Colonic mucosa (tissue), 4 donors: ENCODE results near the gene IFIT1. TPM values are rescaled to one million over a fixed set of nuclear protein-coding genes. Genes with fewer than 3 reads are reported as not detected.

Experiments
- DNase-seq: peaks from one replicate; pipeline ENCODE4 v3.0.0-alpha.2; 2020
- H3K27ac ChIP-seq: fragments of 200-600 bp; one replicate; pipeline ENCODE4 v1.8.0; 2021
- H3K27me3 ChIP-seq: fragments of 200-600 bp; one replicate; pipeline ENCODE4 v1.8.0; 2021
- H3K36me3 ChIP-seq: fragments of 200-600 bp; one replicate; pipeline ENCODE4 v1.8.0; 2021
- H3K4me1 ChIP-seq: fragments of 200-600 bp; one replicate; pipeline ENCODE4 v1.8.0; 2021; ENCODE audit warnings: mild to moderate bottlenecking
- H3K4me3 ChIP-seq: fragments of 200-600 bp; one replicate; pipeline ENCODE4 v1.8.0; 2021
- H3K9ac ChIP-seq, 2 donors: one replicate each; pipeline ENCODE4 v1.7.0; 2013; ENCODE audit warnings: control low read depth in 2 of 2, low read depth in 2 of 2, low read length in 2 of 2
- H3K9me3 ChIP-seq: fragments of 200-600 bp; one replicate; pipeline ENCODE4 v1.8.0; 2021
- intact Hi-C: fragments of 100-400 bp; cut with DNase I; formaldehyde crosslinking; loops from one replicate; pipeline ENCODE4 v1.14.1; 2022
- total RNA-seq, 2 donors: library from RNA; stranded (reverse); fragmentation: NEBNext Ultra II Directional in 1 of 2; extraction: Animal tissue kit (Norgen Biotek cat#: 25700) in 1 of 2; gene quantifications; one replicate each; pipeline ENCODE4 v1.2.1, GENCODE V29; 2021
- TF ChIP-seq, protein P1 (sequence below): fragments of 200-600 bp; IDR thresholded peaks from one replicate; pipeline ENCODE4 v1.8.0; 2022; ENCODE audit warnings: antibody characterized with exemption, mild to moderate bottlenecking
- donor health status: healthy.
- donor health status: DM: no; HTN: no; CAD: no.
- donor health status: DM: no; HTN: no; CAD: no.

Gene IFIT1
- total RNA-seq, 2 donors from 2014 or later, result 1.9 to 5.4 TPM

DNA sequence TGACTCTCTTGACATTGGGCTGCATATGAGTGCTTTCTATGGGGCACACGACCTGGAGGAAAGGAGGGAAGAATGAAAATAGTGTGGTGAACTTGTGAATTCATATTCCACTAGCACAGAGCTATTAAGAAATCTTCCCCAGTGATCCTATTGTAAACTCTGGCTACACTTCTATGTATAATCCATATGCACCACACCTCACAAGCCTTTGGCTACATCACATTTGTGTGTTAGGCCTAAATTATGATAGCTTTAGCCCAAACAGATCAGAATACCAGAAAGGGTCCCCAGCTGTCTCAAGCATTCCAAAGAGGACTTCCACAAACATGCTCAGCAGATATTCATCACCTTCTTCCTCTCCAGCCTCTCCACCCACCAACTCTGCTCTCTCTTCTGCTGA, 24.3 kb upstream of the IFIT1 start:
- peaks cover 6% of the 10 kb centered on the region for H3K4me1 ChIP-seq
- TF ChIP-seq, protein P1, sequence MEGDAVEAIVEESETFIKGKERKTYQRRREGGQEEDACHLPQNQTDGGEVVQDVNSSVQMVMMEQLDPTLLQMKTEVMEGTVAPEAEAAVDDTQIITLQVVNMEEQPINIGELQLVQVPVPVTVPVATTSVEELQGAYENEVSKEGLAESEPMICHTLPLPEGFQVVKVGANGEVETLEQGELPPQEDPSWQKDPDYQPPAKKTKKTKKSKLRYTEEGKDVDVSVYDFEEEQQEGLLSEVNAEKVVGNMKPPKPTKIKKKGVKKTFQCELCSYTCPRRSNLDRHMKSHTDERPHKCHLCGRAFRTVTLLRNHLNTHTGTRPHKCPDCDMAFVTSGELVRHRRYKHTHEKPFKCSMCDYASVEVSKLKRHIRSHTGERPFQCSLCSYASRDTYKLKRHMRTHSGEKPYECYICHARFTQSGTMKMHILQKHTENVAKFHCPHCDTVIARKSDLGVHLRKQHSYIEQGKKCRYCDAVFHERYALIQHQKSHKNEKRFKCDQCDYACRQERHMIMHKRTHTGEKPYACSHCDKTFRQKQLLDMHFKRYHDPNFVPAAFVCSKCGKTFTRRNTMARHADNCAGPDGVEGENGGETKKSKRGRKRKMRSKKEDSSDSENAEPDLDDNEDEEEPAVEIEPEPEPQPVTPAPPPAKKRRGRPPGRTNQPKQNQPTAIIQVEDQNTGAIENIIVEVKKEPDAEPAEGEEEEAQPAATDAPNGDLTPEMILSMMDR, result no peak
- H3K9me3 ChIP-seq, result no peaks in the 10 kb centered on the region
- no peak overlapping the region for H3K4me3 ChIP-seq
- no peak overlapping the region for H3K27ac ChIP-seq
- H3K27me3 ChIP-seq, result no peaks in the 10 kb centered on the region
- no peak for DNase-seq
- H3K36me3 ChIP-seq, result no peaks in the 10 kb centered on the region
- intact Hi-C loops, result no loop called here
- H3K9ac ChIP-seq, result no peak overlapping the region

DNA sequence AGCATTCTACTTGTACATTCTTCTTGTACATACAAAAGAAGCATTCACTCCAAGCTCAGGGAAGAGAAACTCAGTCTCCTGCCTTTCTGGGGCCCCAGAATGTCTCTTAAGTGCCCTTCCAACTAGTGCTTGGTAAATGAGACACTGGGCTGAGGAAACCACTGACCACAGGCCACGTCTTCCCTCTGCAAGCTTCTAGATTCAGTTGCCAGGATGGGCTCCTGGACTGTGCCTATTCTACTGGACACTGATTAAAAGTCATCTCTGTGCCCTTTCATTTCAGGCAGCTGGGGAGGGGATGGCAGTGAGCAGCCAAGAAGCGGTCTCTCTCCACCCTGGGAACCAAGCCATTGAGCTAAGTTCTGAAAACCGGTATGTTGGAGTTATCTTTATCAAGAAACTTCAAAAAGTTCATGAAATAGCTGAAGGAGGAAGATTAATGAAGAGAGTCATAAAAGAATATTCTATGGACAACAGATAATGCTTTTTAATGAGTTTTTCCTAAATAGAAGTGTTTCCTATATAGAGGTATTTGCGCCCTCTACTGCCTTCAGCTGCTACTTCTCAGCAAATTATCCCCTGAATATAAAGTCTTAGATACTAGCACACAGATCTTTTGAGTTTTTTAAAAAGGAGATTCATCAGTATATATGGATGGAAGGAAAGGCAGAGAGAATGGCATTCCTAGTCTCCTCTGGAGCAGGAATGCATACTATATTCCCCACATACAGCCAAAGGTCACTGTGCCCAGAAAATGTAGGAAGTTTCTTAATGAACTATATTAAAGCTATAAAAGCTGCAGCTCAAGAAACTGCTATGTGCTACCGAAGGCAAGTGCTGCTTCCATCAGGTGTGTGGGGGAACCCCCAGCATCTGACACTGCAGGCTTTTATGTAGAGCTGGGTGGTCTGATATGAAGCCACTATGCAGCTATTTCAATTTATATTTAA, 23.0 kb upstream of the IFIT1 start:
- no peak overlapping the region for H3K4me3 ChIP-seq
- H3K4me1 ChIP-seq, result peaks cover 8% of the 10 kb centered on the region
- no peaks in the 10 kb centered on the region for H3K27me3 ChIP-seq
- intact Hi-C loops, result no loop called here
- TF ChIP-seq, protein P1, result peak; percentile 24
- no peak for DNase-seq
- no peaks in the 10 kb centered on the region for H3K9me3 ChIP-seq
- no peak overlapping the region for H3K27ac ChIP-seq
- no peak overlapping the region for H3K9ac ChIP-seq
- H3K36me3 ChIP-seq, result no peaks in the 10 kb centered on the region

DNA sequence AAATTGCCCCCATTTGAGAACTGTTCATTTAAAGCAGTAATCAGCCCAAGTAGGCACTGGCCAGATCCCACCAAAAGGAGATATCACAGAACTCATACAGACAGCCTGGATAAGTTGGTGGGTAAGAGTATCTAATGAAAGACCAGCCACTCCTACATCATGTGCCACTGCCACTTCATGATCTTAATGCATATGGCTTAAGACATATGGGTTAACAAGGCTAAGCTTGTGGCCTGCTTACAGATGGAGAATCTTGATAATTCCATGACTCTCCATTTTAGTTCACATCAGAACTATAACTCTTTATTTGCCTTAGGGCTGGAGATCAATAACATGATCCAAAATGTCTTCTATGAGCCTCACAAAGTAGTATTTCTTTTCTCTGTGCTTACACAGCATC, 21.3 kb upstream of the IFIT1 start:
- intact Hi-C loops, result no loop called here
- Histone ChIP-seq H3K27me3 (no peaks in the 10 kb centered on the region), H3K27ac (no peak overlapping the region), H3K36me3 (no peaks in the 10 kb centered on the region), H3K9me3 (no peaks in the 10 kb centered on the region), H3K4me3 (no peak overlapping the region), H3K4me1 (peaks cover 15% of the 10 kb centered on the region), H3K9ac (no peak overlapping the region)
- no peak for DNase-seq
- TF ChIP-seq, protein P1, result no peak

DNA sequence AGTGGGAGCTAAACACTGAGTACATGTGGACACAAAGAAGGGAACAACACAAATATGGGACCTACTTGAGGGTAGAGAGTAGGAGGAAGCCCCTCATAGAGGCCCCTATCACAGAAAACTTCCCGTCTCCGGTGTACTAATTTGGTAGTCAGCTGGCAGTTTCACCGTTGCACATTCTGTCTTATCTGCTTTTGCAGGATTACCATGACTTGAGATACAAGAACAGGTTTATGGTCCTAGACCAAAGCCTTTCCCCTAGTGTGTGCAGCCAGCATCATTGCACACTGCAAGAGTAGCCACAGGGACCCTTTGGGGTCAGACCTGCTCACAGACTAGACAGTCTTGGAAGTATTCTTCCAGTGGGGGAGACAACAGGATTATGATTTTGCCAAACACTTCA, 20.4 kb upstream of the IFIT1 start:
- DNase-seq, result no peak
- H3K27me3 ChIP-seq, result no peaks in the 10 kb centered on the region
- no peaks in the 10 kb centered on the region for H3K9me3 ChIP-seq
- no peak overlapping the region for H3K4me3 ChIP-seq
- H3K9ac ChIP-seq, result no peak overlapping the region
- H3K36me3 ChIP-seq, result no peaks in the 10 kb centered on the region
- no peak overlapping the region for H3K27ac ChIP-seq
- TF ChIP-seq, protein P1, result no peak
- intact Hi-C loops, result no loop called here
- H3K4me1 ChIP-seq, result peaks cover 15% of the 10 kb centered on the region

DNA sequence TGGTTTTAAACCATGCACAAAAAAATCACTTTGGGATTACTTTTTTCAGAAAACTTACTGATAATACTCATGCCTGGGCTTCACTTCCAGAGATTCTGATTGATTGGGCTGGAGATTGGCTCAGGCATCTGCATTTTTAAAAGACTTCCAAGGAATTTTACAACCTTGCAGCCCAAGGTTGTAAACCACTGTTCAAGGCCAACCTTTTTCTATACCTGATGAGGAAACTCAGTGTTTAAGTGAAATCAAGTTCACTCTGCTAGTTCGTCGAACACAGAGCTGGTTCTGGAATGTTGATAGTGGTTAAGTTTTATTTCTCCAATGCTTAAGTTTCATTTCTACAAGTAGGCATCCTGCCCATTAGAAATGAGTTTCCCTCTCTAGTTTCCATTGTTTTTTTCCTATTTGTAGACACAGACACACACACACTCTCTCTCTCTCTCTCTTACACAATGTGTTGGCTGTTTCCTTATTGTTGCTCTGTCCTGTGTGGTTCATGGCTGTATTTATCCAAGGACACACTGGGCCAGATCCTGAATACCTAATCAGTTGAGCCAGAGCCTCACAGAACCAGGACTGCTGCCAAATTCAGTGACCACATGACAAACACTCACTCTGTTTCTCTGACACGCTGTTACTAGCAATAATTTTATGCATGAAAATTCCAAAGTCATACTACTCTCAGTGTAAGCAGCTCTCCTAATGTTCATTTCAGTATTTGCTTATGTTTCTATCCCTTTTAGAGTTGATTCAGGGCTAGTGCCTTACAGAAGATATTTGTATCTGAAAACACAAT, 18.3 kb upstream of the IFIT1 start:
- intact Hi-C loops, result no loop called here
- Histone ChIP-seq H3K36me3 (no peaks in the 10 kb centered on the region), H3K27me3 (no peaks in the 10 kb centered on the region), H3K4me1 (peaks cover 9% of the 10 kb centered on the region), H3K4me3 (no peak overlapping the region), H3K27ac (peak overlapping the region; percentile 86), H3K9me3 (no peaks in the 10 kb centered on the region), H3K9ac (peak overlapping the region in 1 of 2 donors; percentile 70)
- DNase-seq, result peak; percentile 89
- TF ChIP-seq, protein P1, result no peak
